ENCODE data around the gene CHD5.

GRCh38 chr1:6093611-6094010, 86.5 kb downstream of the CHD5 start:
- TF ChIP-seq CTCF (IDR thresholded peaks at IDR 0.05; ENCODE audit: low read length) = no peak
- no peak for TF ChIP-seq EZH2 (optimal IDR thresholded peaks at IDR 0.05; ENCODE audit: low read depth, low read length)

All from MM.1S (cell line).